Fibroblast of skin of back (primary cell): ENCODE results near the gene RBM22.

Source experiments
- DNase-seq: peaks from one replicate; pipeline ENCODE4 v3.0.0-alpha.2; 2013

Gene RBM22

GRCh38 chr5:150651924-150652671, 48.8 kb downstream of the RBM22 start:
- DNase-seq = no peak

GRCh38 chr5:150651382-150651781, 49.5 kb downstream of the RBM22 start:
- DNase-seq = no peak

DNA sequence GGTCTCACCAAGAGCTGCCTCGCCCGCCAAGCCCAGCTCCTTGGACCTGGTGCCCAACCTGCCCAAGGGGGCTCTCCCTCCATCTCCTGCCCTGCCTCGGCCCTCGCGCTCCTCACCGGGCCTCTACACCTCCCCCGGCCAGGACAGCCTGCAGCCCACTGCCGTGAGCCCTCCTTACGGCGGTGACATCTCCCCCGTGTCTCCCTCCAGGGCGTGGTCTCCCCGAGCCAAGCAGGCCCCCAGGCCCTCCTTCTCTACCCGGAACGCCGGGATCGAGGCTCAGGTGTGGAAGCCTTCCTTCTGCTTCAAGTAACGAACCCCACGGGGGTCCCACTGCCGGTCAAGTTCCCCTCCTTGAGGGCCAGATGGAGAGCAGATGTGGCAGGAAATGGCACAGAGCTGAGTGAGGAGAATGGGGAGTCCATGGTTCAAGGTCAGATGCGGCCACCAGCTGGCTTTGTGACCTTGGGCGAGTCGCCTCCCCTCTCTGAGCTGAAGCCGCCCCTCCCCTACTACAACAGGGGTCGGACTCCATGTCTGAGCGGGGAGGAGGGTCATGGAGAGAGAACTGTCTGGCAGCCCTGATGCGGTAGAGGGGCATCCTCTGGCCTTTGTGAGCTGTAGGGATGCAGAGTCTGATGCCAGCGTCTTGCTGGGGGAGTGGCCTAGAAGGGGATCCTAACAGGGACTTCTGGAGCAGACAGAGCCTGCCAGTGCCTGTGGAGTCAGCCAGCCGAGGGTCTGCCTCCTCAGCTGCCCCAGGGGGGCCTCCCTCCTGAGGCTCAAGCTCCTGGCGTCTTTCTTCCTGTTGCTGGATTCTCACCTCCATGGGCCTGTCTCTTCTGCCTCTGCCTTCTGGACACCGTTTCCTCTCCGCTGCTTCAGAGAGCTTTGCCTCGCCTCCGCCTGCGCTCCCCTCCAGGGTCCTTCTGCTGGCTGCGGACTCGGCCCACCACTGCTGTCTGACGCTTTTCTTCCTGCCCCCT, 50.5 kb downstream of the RBM22 start:
- DNase-seq = no peak

- DNase-seq = no peak
Observed at GRCh38 chr5:150649108-150650020, 51.5 kb downstream of the RBM22 start.

GRCh38 chr5:150648294-150649107, 52.4 kb downstream of the RBM22 start:
- DNase-seq = no peak

- no peak for DNase-seq
Observed at GRCh38 chr5:150647275-150648251, 53.3 kb downstream of the RBM22 start.

- DNase-seq = peak; percentile 92
Observed at GRCh38 chr5:150645070-150645700, 55.7 kb downstream of the RBM22 start.

DNA sequence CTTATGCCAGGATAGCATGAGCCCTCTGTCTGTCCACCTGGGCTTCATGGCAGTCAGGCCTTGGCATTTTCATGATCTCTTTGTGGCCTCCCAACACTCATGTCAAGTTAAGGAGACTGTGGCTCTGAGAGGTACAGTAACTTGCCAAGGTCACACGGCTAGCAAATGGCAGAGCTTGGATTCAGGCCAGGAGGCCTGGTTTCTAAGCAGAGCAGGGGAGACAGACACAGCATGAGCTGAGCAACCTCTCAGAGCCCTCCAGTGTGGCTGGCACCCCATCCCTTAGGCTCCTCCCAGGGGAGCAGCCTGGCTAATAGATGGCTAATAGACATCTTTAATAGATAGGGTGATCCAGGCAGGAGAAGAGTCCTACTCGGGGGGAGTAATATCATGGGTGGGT, 56.3 kb downstream of the RBM22 start:
- no peak for DNase-seq

DNA sequence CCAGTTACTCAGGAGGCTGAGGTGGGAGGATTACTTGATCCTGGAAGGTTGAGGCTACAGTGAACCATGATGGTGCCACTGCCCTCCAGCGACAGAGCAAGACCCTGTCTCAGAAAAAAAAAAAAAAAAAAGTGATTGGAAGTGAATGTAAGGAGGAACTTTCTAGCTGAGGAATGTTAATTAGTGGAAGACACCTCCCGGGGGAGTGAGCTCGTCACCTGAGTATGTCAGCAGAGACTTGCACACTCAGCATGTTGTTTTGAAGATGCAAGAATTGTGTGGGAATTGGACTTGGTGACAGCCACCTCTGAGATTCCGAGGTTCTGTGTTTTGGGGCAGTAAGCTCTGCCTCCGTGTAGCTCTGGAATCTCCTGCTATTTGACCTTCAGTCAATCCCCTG, 56.8 kb downstream of the RBM22 start:
- DNase-seq = peak; percentile 34

DNA sequence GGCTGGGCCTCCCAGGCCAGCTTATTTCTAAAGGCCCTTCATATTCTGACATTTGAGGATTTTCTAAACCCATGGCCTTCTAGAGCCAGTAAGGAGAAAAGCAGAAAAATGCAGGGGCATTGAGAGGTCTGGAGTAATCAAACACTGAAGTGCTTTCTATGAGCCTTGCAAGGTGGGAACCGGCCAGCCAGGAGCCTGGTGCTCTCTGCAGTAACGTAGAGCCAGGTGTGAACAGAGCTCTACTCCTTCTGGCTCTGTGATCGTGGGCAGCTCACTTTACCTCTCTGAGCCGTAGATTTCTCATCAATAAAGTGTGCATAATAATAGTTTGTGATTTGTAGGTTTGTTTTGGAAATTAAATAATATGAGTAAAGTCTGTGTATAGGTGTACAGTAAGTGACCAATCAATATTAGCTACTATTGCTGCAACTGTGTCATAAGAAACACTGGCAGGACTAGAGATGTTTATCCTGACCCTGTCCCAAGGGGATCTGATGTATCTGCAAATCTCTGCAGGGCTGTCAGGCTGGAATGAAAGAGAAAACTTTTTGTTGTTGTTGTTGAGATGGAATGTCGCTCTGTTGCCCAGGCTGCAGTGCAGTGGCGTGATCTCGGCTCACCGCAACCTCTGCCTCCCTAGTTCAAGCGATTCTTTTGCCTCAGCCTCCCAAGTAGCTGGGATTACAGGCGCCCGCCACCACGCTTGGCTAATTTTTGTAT, 57.7 kb downstream of the RBM22 start:
- no peak for DNase-seq

- DNase-seq = peak; percentile 93
Observed at GRCh38 chr5:150642567-150642927, 58.3 kb downstream of the RBM22 start.

- no peak for DNase-seq
Observed at GRCh38 chr5:150641824-150642566, 58.9 kb downstream of the RBM22 start.

- peak; percentile 83 for DNase-seq
Observed at GRCh38 chr5:150641006-150641570, 59.8 kb downstream of the RBM22 start.
